ENCODE data around the gene LY9. TPM values are rescaled to one million over a fixed set of nuclear protein-coding genes. Genes with fewer than 3 reads are reported as not detected.

LY9 gene
- total RNA-seq, 1 donor from 2014 or later = not detected

- H3K9me3 Mint-ChIP-seq (ENCODE audit: low read depth) = no peaks in the 10 kb centered on the region
- H3K4me3 Mint-ChIP-seq (ENCODE audit: low read depth) = no peak overlapping the region
- H3K4me1 Mint-ChIP-seq (ENCODE audit: low read depth) = peaks cover 13% of the 10 kb centered on the region
- DNase-seq (ENCODE audit: low spot score, unreplicated experiment) = no peak
- no peaks in the 10 kb centered on the region for H3K36me3 Mint-ChIP-seq (ENCODE audit: insufficient read depth)
- H3K27me3 Mint-ChIP-seq = no peaks in the 10 kb centered on the region
- no peak for TF ChIP-seq CTCF (IDR thresholded peaks at IDR 0.05; ENCODE audit: unreplicated experiment)
- no peak overlapping the region for H3K27ac Mint-ChIP-seq
These were observed 18.9 kb downstream of the LY9 start for GRCh38 chr1:160814856-160815255.

GRCh38 chr1:160818207-160818937, 22.4 kb downstream of the LY9 start:
- DNase-seq (ENCODE audit: low spot score, unreplicated experiment) = no peak
- no peaks in the 10 kb centered on the region for H3K36me3 Mint-ChIP-seq (ENCODE audit: insufficient read depth)
- no peak for TF ChIP-seq CTCF (IDR thresholded peaks at IDR 0.05; ENCODE audit: unreplicated experiment)
- H3K9me3 Mint-ChIP-seq (ENCODE audit: low read depth) = no peaks in the 10 kb centered on the region
- H3K27ac Mint-ChIP-seq = no peak overlapping the region
- no peak overlapping the region for H3K4me3 Mint-ChIP-seq (ENCODE audit: low read depth)
- no peaks in the 10 kb centered on the region for H3K27me3 Mint-ChIP-seq
- H3K4me1 Mint-ChIP-seq (ENCODE audit: low read depth) = peaks cover 13% of the 10 kb centered on the region

GRCh38 chr1:160819186-160819585, 23.2 kb downstream of the LY9 start:
- Mint-ChIP-seq H3K9me3 (ENCODE audit: low read depth) (no peaks in the 10 kb centered on the region), H3K27ac (no peak overlapping the region), H3K4me3 (ENCODE audit: low read depth) (no peak overlapping the region), H3K27me3 (no peaks in the 10 kb centered on the region), H3K4me1 (ENCODE audit: low read depth) (peaks cover 13% of the 10 kb centered on the region), H3K36me3 (ENCODE audit: insufficient read depth) (no peaks in the 10 kb centered on the region)
- DNase-seq (ENCODE audit: low spot score, unreplicated experiment) = no peak
- no peak for TF ChIP-seq CTCF (IDR thresholded peaks at IDR 0.05; ENCODE audit: unreplicated experiment)

- H3K9me3 Mint-ChIP-seq (ENCODE audit: low read depth) = no peaks in the 10 kb centered on the region
- H3K27me3 Mint-ChIP-seq = no peaks in the 10 kb centered on the region
- H3K27ac Mint-ChIP-seq = no peak overlapping the region
- no peak for TF ChIP-seq CTCF (IDR thresholded peaks at IDR 0.05; ENCODE audit: unreplicated experiment)
- no peak for DNase-seq (ENCODE audit: low spot score, unreplicated experiment)
- no peak overlapping the region for H3K4me3 Mint-ChIP-seq (ENCODE audit: low read depth)
- H3K36me3 Mint-ChIP-seq (ENCODE audit: insufficient read depth) = no peaks in the 10 kb centered on the region
- peaks cover 10% of the 10 kb centered on the region for H3K4me1 Mint-ChIP-seq (ENCODE audit: low read depth)
These were observed 25.7 kb downstream of the LY9 start for GRCh38 chr1:160821627-160822026.

- no peak for TF ChIP-seq CTCF (IDR thresholded peaks at IDR 0.05; ENCODE audit: unreplicated experiment)
- H3K4me1 Mint-ChIP-seq (ENCODE audit: low read depth) = peaks cover 5% of the 10 kb centered on the region
- no peaks in the 10 kb centered on the region for H3K27me3 Mint-ChIP-seq
- no peaks in the 10 kb centered on the region for H3K9me3 Mint-ChIP-seq (ENCODE audit: low read depth)
- no peak for DNase-seq (ENCODE audit: low spot score, unreplicated experiment)
- H3K27ac Mint-ChIP-seq = no peak overlapping the region
- H3K36me3 Mint-ChIP-seq (ENCODE audit: insufficient read depth) = no peaks in the 10 kb centered on the region
- H3K4me3 Mint-ChIP-seq (ENCODE audit: low read depth) = no peak overlapping the region
These were observed 27.3 kb downstream of the LY9 start for GRCh38 chr1:160823296-160823695.
